Stimulated activated CD4-positive, alpha-beta T cell treated with anti-CD3 and anti-CD28 coated beads, Interleukin-4, amount 100 ng/mL, for 4 hours (primary cell): Measurements from ENCODE around the gene TRIM47.
A peak's percentile ranks its signal among the peaks of the same experiment; 100 is the strongest.

Experiments used
- DNase-seq, 2 experiments: peaks; one replicate each; pipeline ENCODE4 v3.0.0-alpha.2; 2020

TRIM47 gene

GRCh38 chr17:75906143-75906884 lies 27.9 kb upstream of the TRIM47 start:
- no peak for DNase-seq

- DNase-seq: peak; percentile 87 to 92
These were observed 26.6 kb upstream of the TRIM47 start, which contains the start of gene MRPL38 for GRCh38 chr17:75904749-75905521. Gene MRPL38 (minus strand): TSS chr17:75904884. CDS start chr17:75904875, 9 bp downstream.

- DNase-seq: no peak
These were observed 24.0 kb upstream of the TRIM47 start for GRCh38 chr17:75902406-75902805.

GRCh38 chr17:75901727-75902126 lies 23.3 kb upstream of the TRIM47 start:
- DNase-seq: no peak

GRCh38 chr17:75900691-75901533 lies 22.5 kb upstream of the TRIM47 start:
- DNase-seq: no peak

- no peak for DNase-seq
These were observed 21.5 kb upstream of the TRIM47 start for GRCh38 chr17:75899767-75900468.

- DNase-seq: no peak
These were observed 21.0 kb upstream of the TRIM47 start for GRCh38 chr17:75899353-75899752.

- DNase-seq: no peak
These were observed 20.4 kb upstream of the TRIM47 start for GRCh38 chr17:75898791-75899190.

- DNase-seq: no peak
These were observed 19.7 kb upstream of the TRIM47 start for GRCh38 chr17:75898065-75898464.

- DNase-seq: no peak
These were observed 19.0 kb upstream of the TRIM47 start for GRCh38 chr17:75897160-75898019.

GRCh38 chr17:75896415-75897159 lies 18.2 kb upstream of the TRIM47 start, which contains the start of gene TRIM65:
Gene TRIM65 (minus strand): TSS chr17:75896951. CDS start chr17:75896937, 14 bp downstream.
- DNase-seq: peak; percentile 81 to 82

- DNase-seq: no peak
These were observed 17.2 kb upstream of the TRIM47 start for GRCh38 chr17:75895370-75896155.

GRCh38 chr17:75894049-75894733 lies 15.8 kb upstream of the TRIM47 start:
- no peak for DNase-seq

GRCh38 chr17:75893305-75894048 lies 15.1 kb upstream of the TRIM47 start:
- DNase-seq: no peak

GRCh38 chr17:75892556-75893224 lies 14.3 kb upstream of the TRIM47 start:
- DNase-seq: no peak

GRCh38 chr17:75891605-75892555 lies 13.5 kb upstream of the TRIM47 start:
- no peak for DNase-seq
